Measurements from ENCODE around the gene FOXD2.

FOXD2 gene

DNA sequence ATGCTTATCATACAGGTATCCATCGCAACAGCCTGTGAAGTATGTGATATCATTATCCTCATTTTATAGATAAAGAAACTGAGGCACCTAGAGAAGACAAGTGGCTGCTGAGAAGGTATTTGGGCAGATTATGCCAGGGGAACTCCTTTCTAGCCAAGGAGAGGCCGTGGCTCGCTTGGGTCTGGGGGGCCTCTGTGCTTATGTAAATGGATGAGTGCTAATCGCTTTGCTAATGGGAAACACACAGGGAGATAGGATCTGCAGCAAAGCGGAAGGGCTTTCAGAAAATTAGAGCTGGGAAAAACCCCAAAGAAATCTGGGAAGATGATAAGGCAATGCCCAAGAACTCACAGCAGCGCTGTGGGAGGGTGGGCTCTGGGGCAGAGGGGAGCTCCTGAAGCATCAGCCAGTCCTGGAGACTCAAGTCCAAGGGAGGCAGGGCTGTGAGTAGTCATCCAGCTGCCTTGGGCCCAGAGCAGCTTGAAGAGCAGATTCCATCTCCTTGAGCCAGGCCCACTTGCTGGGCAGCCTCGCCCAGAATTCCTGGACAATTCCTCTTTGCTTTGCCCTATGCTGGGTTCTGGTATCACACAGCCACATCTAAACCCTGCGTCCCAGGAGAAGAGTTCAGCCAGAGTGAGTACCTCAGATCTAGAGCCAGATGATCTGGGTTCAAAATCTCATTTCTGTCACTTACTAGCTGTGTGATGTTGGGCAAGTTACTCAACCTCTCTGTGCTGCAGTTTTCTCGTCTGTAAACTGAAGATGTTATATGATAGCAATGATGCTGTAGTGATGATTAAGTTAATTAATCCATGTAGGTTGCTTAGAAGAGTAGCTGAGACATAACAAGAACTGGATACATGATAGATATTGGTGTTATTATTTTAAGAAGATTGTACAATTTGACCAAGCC, 36.7 kb downstream of the FOXD2 start:
- TF ChIP-seq CTCF (IDR thresholded peaks at IDR 0.05; ENCODE audit: low read depth, low read length, missing control alignments): no peak
- no peak overlapping the region for H3K4me3 ChIP-seq (replicated peaks; ENCODE audit: low read depth, low read length)
- DNase-seq (ENCODE audit: extremely low read depth, low read depth): no peak

GRCh38 chr1:47477595-47478080, 39.8 kb downstream of the FOXD2 start:
- no peak for TF ChIP-seq CTCF (IDR thresholded peaks at IDR 0.05; ENCODE audit: low read depth, low read length, missing control alignments)
- no peak overlapping the region for H3K4me3 ChIP-seq (replicated peaks; ENCODE audit: low read depth, low read length)
- no peak for DNase-seq (ENCODE audit: extremely low read depth, low read depth)

GRCh38 chr1:47478090-47478489, 40.2 kb downstream of the FOXD2 start:
- no peak for DNase-seq (ENCODE audit: extremely low read depth, low read depth)
- H3K4me3 ChIP-seq (replicated peaks; ENCODE audit: low read depth, low read length): no peak overlapping the region
- no peak for TF ChIP-seq CTCF (IDR thresholded peaks at IDR 0.05; ENCODE audit: low read depth, low read length, missing control alignments)

- H3K4me3 ChIP-seq (replicated peaks; ENCODE audit: low read depth, low read length): no peak overlapping the region
- DNase-seq (ENCODE audit: extremely low read depth, low read depth): no peak
- TF ChIP-seq CTCF (IDR thresholded peaks at IDR 0.05; ENCODE audit: low read depth, low read length, missing control alignments): no peak
Measured at GRCh38 chr1:47479664-47480063, 41.8 kb downstream of the FOXD2 start.

DNA sequence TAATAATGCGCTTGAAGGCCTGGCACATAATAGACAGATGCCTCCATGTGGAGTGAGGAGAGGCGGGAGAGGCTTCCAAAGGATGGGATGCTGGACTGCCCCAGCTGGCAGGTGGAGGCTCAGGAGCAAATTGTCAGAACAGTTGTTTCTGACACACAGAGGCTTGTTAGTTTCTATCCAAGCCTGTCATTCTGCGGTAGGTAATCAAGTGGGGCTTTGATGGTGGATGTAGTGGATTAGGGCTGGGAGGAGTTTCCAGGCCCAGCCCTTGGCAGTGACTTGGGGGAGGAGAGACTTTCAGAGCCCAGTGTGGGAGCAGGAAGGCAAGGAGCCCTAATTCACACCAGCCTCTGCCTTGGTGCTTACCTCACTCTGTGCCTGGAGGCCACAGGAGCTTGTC, 44.1 kb downstream of the FOXD2 start:
- no peak for TF ChIP-seq CTCF (IDR thresholded peaks at IDR 0.05; ENCODE audit: low read depth, low read length, missing control alignments)
- no peak for DNase-seq (ENCODE audit: extremely low read depth, low read depth)
- no peak overlapping the region for H3K4me3 ChIP-seq (replicated peaks; ENCODE audit: low read depth, low read length)

- H3K4me3 ChIP-seq (replicated peaks; ENCODE audit: low read depth, low read length): no peak overlapping the region
- no peak for TF ChIP-seq CTCF (IDR thresholded peaks at IDR 0.05; ENCODE audit: low read depth, low read length, missing control alignments)
- no peak for DNase-seq (ENCODE audit: extremely low read depth, low read depth)
Measured at GRCh38 chr1:47482786-47483185, 44.9 kb downstream of the FOXD2 start.

All from HFF-Myc (cell line).